OCI-LY3 (cell line): ENCODE data around the gene GADD45G.

Experiments
- H2AFZ ChIP-seq: fragments of 200-600, 300-600 bp; shearing (Covaris generic); 2 replicates; pipeline ENCODE4 v1.6.0; 2014; ENCODE audit warnings: antibody characterized with exemption, low read depth, low read length
- H3K27ac ChIP-seq: fragments of 200-600, 300-600 bp; sonication (generic); 2 replicates; pipeline ENCODE4 v1.5.1; 2014; ENCODE audit warnings: mild to moderate bottlenecking, low read length, moderate library complexity, mixed read lengths
- H3K27me3 ChIP-seq: fragments of 200-600, 300-600 bp; sonication (generic); 2 replicates; pipeline ENCODE4 v1.6.1; 2014; ENCODE audit warnings: low read depth, low read length, mixed read lengths
- H3K36me3 ChIP-seq: fragments of 200-600, 300-600 bp; sonication (generic); replicated peaks from 2 replicates; pipeline ENCODE3; 2014; ENCODE audit warnings: low read depth, low read length, mixed read lengths
- H3K4me1 ChIP-seq: fragments of 300-600, 200-600 bp; sonication (generic); 2 replicates; pipeline ENCODE4 v1.6.1; 2014; ENCODE audit warnings: low read length, mixed read lengths
- H3K4me2 ChIP-seq: fragments of 200-600, 300-600 bp; sonication (generic); 2 replicates; pipeline ENCODE4 v1.6.1; 2014; ENCODE audit warnings: low read length, mixed read lengths
- H3K4me3 ChIP-seq: fragments of 300-600, 200-600 bp; sonication (generic); 2 replicates; pipeline ENCODE4 v1.5.1; 2014; ENCODE audit warnings: antibody characterized with exemption, mild to moderate bottlenecking, low read length, moderate library complexity
- H3K79me2 ChIP-seq: fragments of 300-600, 200-600 bp; shearing (Covaris generic); 2 replicates; pipeline ENCODE4 v1.6.1; 2014; ENCODE audit warnings: mild to moderate bottlenecking, low read length, mixed read lengths
- H3K9ac ChIP-seq: fragments of 300-600, 200-600 bp; shearing (Covaris generic); 2 replicates; pipeline ENCODE4 v1.6.0; 2014; ENCODE audit warnings: mild to moderate bottlenecking, low read length, moderate library complexity
- H3K9me3 ChIP-seq: fragments of 200-600, 300-600 bp; shearing (Covaris generic); 2 replicates; pipeline ENCODE4 v1.6.1; 2014; ENCODE audit warnings: low read length, mixed read lengths; ENCODE audit not compliant: insufficient read depth
- H4K20me1 ChIP-seq: fragments of 200-600, 300-600 bp; sonication (generic); 2 replicates; pipeline ENCODE4 v1.6.1; 2016; ENCODE audit warnings: low read length, mixed read lengths; ENCODE audit not compliant: insufficient read depth
- CTCF ChIP-seq: fragments of 200-600, 300-600 bp; sonication (generic); IDR thresholded peaks from 2 replicates; pipeline ENCODE4 v1.5.1; 2014; ENCODE audit warnings: antibody characterized with exemption, low read length, low read depth
- EZH2phosphoT487 ChIP-seq: fragments of 200-600 bp; shearing (Covaris generic); IDR thresholded peaks from 2 replicates; pipeline ENCODE4 v1.6.1; 2018; ENCODE audit warnings: antibody characterized with exemption, mixed run types, low read depth

Gene GADD45G

GRCh38 chr9:89632736-89633135, 27.9 kb downstream of the GADD45G start:
- Histone ChIP-seq H3K9me3 (no peaks in the 10 kb centered on the region), H3K4me2 (no peak overlapping the region), H3K4me1 (no peaks in the 10 kb centered on the region), H3K9ac (no peak overlapping the region), H3K27ac (no peak overlapping the region), H3K36me3 (no peaks in the 10 kb centered on the region), H3K79me2 (no peaks in the 10 kb centered on the region), H4K20me1 (no peaks in the 10 kb centered on the region), H3K4me3 (no peak overlapping the region), H3K27me3 (peaks cover 28% of the 10 kb centered on the region), H2AFZ (no peak overlapping the region)
- TF ChIP-seq CTCF: no peak
- no peak for TF ChIP-seq EZH2phosphoT487

DNA sequence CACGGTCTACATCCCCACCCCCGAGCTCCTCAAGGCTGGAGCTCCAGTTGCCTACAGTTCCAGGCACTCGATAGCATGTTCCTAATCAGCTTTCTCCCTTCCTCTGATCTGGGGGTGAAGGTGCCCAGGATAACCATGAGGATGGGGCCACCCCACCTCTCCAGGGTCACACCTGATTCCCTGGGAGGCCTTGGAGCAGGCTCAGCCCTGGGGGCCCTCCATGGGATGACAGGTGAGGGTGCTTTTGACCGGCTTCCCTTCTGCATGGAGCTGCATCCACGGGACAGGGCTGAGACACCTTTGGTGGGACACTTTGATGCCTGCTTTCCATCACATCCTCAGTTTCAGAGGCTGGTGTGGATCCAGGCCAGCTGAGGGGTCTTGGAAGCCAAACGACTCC, 28.6 kb downstream of the GADD45G start:
- no peaks in the 10 kb centered on the region for H4K20me1 ChIP-seq
- no peaks in the 10 kb centered on the region for H3K79me2 ChIP-seq
- H3K4me1 ChIP-seq: no peaks in the 10 kb centered on the region
- peaks cover 24% of the 10 kb centered on the region for H3K27me3 ChIP-seq
- H3K4me2 ChIP-seq: no peak overlapping the region
- no peaks in the 10 kb centered on the region for H3K36me3 ChIP-seq
- no peak for TF ChIP-seq EZH2phosphoT487
- TF ChIP-seq CTCF: no peak
- no peaks in the 10 kb centered on the region for H3K9me3 ChIP-seq
- H3K27ac ChIP-seq: no peak overlapping the region
- no peak overlapping the region for H2AFZ ChIP-seq
- H3K9ac ChIP-seq: no peak overlapping the region
- H3K4me3 ChIP-seq: no peak overlapping the region

- Histone ChIP-seq H3K79me2 (no peaks in the 10 kb centered on the region), H3K9me3 (no peaks in the 10 kb centered on the region), H3K27ac (no peak overlapping the region), H3K4me2 (no peak overlapping the region), H2AFZ (no peak overlapping the region), H3K4me1 (no peaks in the 10 kb centered on the region), H3K9ac (no peak overlapping the region), H3K4me3 (no peak overlapping the region), H3K27me3 (peaks cover 18% of the 10 kb centered on the region), H3K36me3 (no peaks in the 10 kb centered on the region), H4K20me1 (no peaks in the 10 kb centered on the region)
- TF ChIP-seq EZH2phosphoT487 (no peak), CTCF (no peak)
These were observed 29.1 kb downstream of the GADD45G start for GRCh38 chr9:89633920-89634319.

DNA sequence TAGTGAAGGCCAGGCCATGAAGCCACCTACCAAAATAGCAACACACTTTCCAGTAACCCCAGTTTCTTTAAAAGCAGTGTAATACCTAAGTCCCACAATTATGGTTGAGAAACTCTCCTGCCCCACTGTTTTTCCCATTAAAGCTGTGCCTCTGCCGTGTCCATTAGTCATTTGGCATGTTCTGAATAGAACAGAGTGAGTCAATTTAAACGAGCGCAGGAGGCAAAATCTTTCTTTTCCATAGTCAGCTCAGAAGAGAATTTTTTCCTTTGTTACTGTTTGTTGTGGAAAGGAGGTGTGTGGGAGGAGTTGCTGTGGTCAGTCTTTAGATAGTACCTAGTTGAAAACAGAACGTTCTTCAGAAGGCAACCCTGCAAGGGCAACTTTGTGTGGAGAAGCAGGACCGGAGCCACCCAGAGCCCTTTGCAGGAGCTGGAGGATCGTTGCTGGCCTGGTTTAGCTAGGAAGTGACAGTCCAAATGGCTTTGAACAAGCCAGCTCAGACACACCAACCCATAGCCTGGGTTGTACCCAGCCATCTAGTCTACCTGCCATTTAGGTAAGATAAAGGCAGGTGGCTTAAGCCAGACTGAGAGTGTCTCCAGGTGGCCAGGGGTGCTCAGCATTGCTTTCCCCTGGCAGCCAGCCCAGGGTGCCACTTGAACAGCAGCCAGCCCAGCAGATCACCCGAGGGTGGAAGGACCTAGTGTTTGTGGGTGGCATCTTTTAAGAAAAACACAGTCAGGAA, 30.4 kb downstream of the GADD45G start:
- Histone ChIP-seq H3K4me2 (no peak overlapping the region), H3K4me1 (no peaks in the 10 kb centered on the region), H3K36me3 (no peaks in the 10 kb centered on the region), H2AFZ (no peak overlapping the region), H3K27me3 (peaks cover 16% of the 10 kb centered on the region; the same call in 1 of the 2 replicates), H4K20me1 (no peaks in the 10 kb centered on the region), H3K4me3 (no peak overlapping the region), H3K9ac (no peak overlapping the region), H3K79me2 (no peaks in the 10 kb centered on the region), H3K9me3 (no peaks in the 10 kb centered on the region), H3K27ac (no peak overlapping the region)
- TF ChIP-seq CTCF (no peak), EZH2phosphoT487 (no peak)
